Liver (tissue), 3 donors: ENCODE measurements around the gene PIEZO1.

Experiments
- CTCF ChIP-seq: fragments of 150-350 bp; IDR thresholded peaks from 2 replicates; pipeline ENCODE4 v1.5.1; 2017; ENCODE audit warnings: improper control_type of control experiment, low read depth, low read length; ENCODE audit not compliant: missing input control
- EGR1 ChIP-seq, 2 donors: IDR thresholded peaks; 2 replicates each; pipeline ENCODE4 v1.6.1; 2016 to 2018; ENCODE audit warnings: antibody characterized with exemption in 2 of 2, low read depth in 2 of 2
- FOXA1 ChIP-seq: IDR thresholded peaks from 2 replicates; pipeline ENCODE4 v1.6.1; 2016; ENCODE audit warnings: antibody characterized with exemption
- GABPA ChIP-seq, 2 donors: IDR thresholded peaks in 1 of 2; conservative IDR thresholded peaks in 1 of 2; 2 replicates each; pipeline ENCODE4 v1.6.1; 2016; ENCODE audit warnings: antibody characterized with exemption in 2 of 2, mild to moderate bottlenecking in 1 of 2, moderate library complexity in 1 of 2
- JUND ChIP-seq, 2 donors: IDR thresholded peaks; 2 replicates each; pipeline ENCODE4 v1.6.1; 2016; ENCODE audit warnings: antibody characterized with exemption in 2 of 2
- RAD21 ChIP-seq, 2 donors: IDR thresholded peaks; 2 replicates each; pipeline ENCODE4 v1.6.1; 2016; ENCODE audit warnings: antibody characterized with exemption in 2 of 2, mild to moderate bottlenecking in 2 of 2
- RXRA ChIP-seq, 2 donors: IDR thresholded peaks; 2 replicates each; pipeline ENCODE4 v1.6.1; 2017 to 2018; ENCODE audit warnings: antibody characterized with exemption in 2 of 2, mild to moderate bottlenecking in 1 of 2
- SP1 ChIP-seq: IDR thresholded peaks from 2 replicates; pipeline ENCODE4 v1.6.1; 2018; ENCODE audit warnings: antibody characterized with exemption, mild to moderate bottlenecking
- TAF1 ChIP-seq: conservative IDR thresholded peaks from 2 replicates; pipeline ENCODE4 v1.6.1; 2016; ENCODE audit warnings: antibody characterized with exemption, mild to moderate bottlenecking
- YY1 ChIP-seq: IDR thresholded peaks from 2 replicates; pipeline ENCODE4 v1.6.1; 2016; ENCODE audit warnings: antibody characterized with exemption, mild to moderate bottlenecking
- ZBTB33 ChIP-seq: IDR thresholded peaks from 2 replicates; pipeline ENCODE4 v1.6.1; 2016; ENCODE audit warnings: antibody characterized with exemption
- TF ChIP-seq, protein P1 (sequence below): IDR thresholded peaks from 2 replicates; pipeline ENCODE4 v1.6.1; 2016; ENCODE audit warnings: antibody characterized with exemption
- TF ChIP-seq, protein P2 (sequence below): IDR thresholded peaks from 2 replicates; pipeline ENCODE4 v1.6.1; 2016; ENCODE audit warnings: antibody characterized with exemption
- donor health status: healthy.
- donor health status: healthy.

DNA sequence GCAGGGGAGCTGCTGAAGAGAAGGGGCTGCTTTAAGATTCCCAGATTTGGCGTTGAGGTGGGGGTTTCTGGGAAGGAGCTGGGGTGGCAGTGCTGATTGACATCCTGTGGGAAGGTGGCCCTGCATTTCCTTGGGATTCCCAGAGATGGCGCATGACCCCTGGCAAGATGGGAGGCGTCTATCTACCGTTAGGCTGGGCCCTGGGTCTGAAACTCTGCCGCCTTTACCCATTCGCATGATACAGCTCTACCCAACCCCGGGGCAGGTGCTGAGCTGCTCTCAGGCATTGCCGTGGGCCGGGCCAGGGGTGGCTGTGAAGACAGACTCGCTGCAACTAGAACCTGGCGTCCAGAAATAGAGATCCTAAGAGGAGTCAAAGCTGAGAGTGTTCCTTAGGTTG lies 112.2 kb downstream of the PIEZO1 start:
- TF ChIP-seq CTCF (no peak), GABPA (IDR thresholded peaks at IDR 0.05 in 1 of 2, conservative IDR thresholded peaks at IDR 0.05 in 1 of 2) (no peak), SP1 (no peak), RAD21 (IDR thresholded peaks at IDR 0.05) (no peak), TAF1 (no peak), ZBTB33 (no peak), EGR1 (IDR thresholded peaks at IDR 0.05; ENCODE audit: low read depth in 2 of 2) (no peak), YY1 (no peak), JUND (IDR thresholded peaks at IDR 0.05) (no peak), RXRA (IDR thresholded peaks at IDR 0.05) (no peak), FOXA1 (no peak)
- TF ChIP-seq, protein P1, sequence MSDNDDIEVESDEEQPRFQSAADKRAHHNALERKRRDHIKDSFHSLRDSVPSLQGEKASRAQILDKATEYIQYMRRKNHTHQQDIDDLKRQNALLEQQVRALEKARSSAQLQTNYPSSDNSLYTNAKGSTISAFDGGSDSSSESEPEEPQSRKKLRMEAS = no peak
- TF ChIP-seq, protein P2, sequence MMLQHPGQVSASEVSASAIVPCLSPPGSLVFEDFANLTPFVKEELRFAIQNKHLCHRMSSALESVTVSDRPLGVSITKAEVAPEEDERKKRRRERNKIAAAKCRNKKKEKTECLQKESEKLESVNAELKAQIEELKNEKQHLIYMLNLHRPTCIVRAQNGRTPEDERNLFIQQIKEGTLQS = no peak
